Activated CD4-positive, CD25-positive, alpha-beta regulatory T cell treated with anti-CD3 and anti-CD28 coated beads, Interleukin-2, amount 50 U/mL, for 16 hours (primary cell): ENCODE results near the gene MSLN.
"Not testable (repeated sequence)": the region's sequence is repeated elsewhere in the genome, so short reads cannot be mapped to it uniquely, and the experiment has no call there.

Source experiments
- DNase-seq: peaks from one replicate; pipeline ENCODE4 v3.0.0-alpha.2; 2020; ENCODE audit warnings: low read depth, low spot score

Gene MSLN

DNA sequence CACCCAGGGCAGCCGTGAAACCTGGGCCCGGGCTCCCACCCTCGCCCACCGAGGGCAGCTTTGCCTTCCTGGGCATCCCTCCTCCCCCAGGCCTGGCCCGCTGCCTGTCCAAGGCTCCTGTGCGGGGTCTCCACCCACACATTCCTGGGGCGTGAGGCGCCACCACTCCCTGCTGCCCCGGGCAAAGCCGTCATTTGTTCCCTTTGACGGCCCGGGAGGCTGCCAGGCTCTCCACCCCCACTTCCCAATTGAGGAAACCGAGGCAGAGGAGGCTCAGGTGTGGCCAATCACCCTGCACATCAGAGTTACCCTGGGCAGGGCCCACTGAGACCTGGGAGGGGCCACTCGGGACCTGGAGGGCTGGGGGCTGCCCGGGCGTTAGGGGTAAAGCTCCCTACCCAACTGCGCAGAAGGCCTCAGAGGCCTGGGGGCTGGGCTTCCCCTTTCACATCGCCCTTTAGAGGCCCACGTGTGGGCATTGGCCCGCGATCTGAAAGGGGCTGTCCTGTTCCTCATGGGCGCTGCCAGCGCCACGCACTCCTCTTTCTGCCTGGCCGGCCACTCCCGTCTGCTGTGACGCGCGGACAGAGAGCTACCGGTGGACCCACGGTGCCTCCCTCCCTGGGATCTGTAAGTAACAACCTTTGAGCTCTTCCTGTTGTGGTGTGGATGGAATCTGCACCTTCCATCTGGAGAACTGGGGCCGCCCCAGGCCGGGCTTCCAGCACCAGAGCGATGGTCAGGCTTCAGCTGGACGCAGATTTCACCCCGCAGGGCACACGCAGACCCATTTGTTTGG lies at the start of gene MSLN:
TSS of gene MSLN (plus strand) at position 190 of the 799 bp plus-strand sequence. CDS start 1,947 bp downstream, outside the sequence.
- DNase-seq = no peak

DNA sequence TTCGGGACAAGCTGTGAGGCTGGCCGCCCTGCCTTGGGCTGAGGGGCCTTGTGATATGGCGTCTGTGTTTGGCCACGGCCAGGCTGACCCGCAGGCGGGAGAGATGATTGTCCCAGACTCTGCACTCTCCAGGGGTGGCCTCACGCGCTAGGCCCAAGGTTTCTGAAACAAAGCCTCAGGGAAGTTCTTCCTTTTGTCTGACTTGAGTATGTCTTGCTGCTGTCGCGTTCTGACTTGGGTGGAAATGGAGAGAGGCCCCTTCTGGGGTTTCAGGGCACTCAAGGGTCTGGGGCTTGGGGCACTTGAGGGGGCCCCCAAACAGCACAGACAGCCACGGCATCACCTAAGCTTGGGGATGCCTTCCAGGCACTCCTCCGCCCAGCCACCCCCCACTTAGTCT lies 49.5 kb upstream of the MSLN start:
- DNase-seq = no peak

DNA sequence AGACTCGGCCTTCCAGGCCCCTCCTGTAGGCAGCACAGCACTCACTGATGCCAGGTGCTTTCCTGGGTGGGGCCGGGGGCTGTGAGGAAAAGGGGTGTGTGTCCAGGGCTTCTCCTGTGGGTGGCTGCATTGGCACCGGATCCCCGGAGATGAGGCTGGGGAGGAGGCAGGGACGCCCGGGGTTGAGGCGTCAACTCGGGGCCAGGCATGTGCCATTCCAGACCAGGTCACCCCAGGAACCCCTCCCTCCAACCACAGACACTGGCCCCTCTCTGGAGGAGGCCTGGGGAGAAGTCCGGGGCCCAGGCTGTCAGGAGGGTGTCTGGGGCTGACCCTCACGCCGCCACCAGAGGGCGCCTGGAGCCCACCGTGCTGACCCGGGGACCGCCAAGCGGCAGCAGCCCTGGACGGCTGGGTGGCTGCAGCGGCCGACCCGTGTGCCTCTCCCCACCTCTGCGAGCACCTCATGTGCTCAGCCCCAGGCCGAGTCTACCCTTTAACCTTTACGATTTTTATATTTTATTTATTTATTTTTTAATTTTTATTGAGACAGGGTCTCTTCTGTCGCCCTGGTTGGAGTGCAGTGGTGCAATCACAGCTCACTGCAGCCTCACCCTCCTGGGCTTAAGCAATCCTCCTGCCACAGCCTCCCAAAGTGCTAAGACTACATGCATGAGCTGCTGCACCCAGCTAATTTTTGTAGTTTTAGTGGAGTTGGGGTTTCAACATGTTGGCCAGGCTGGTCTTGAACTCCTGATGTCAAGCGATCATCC lies 48.8 kb upstream of the MSLN start:
- DNase-seq = no peak

DNA sequence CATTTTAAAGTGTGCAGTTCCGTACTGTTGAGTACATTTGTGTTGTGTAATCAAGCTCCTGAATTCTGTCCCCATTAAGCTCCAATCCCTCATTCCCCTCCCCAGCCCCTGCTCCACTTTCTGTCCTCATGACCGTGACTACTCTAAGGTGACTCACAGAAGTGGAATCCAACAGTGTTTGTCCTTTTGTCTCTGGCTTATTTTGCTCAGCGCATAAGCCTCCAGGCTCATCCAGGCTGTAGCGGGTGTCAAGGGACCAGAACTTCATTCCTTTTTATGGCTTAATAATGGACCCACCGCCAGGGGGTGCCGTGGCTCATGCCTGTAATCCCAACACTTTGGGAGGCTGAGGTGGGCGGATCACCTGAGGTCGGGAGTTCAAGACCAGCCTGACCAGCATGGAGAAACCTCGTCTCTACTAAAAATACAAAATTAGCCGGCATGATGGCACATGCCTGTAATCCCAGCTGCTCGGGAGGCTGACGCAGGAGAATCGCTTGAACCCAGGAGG lies 47.7 kb upstream of the MSLN start:
- not testable (repeated sequence) for DNase-seq

DNA sequence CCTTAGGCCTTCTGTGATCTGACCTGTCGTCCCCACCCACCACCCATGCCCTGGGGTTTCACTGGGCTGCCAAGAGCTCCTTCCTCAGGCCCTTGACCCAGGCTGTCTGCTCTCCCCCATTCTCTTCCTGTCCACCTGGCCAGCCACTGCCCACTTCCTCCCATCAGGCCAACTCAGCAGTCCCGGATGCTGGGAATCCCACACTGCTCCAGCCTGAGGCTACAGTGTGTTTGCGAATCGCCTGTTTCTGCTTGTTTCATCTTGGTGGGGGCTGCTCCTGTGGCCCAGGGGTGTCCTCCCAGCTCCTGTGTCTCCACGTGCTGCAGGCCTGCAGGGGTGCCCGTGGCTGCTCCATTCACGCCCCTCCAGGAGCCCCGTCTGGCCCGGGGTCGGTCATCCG lies 46.5 kb upstream of the MSLN start:
- DNase-seq = no peak

DNA sequence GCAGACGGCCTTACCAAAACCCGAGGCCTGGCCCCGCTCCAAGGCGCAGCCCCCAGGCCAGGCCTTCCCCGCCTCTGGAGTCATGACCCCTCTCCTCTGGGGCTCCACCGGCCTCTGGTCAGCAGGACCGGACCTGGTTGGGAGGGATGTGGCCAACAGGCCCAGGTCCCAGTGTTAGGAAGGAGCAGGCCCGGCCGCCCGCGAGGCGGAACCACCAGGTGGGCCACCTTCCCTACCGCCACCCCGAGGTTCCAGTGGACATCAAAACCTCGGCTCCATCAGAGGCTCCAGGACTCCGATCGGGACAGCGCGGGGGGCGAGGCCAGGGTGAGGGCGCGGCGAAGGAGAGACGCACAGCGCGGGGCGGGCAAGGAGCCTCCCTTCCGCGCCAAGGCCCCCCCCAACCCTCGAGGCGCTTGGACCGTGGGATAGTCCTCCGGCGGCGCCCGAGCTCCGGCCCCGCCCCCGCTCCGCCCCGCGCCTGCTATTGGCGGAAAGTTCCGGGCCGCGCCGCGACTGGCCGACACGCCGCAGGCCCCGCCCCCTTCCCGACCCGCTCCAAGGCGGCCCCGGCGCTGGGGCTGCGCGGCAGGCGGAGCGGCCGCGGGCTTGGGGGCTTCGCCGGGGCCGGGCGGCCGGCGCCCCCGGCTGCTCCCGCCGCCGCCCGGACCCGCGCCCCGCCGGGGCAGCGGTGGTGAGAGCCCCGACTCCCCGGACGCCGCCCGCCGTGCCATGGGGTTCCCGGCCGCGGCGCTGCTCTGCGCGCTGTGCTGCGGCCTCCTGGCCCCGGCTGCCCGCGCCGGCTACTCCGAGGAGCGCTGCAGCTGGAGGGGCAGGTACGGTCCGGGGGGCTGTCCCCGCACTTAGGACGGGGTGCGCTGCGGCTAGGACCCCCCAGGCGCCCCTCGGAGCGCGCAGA lies 45.7 kb upstream of the MSLN start, which contains the start of gene METRN:
TSS of gene METRN (plus strand) at position 561 of the 919 bp plus-strand sequence. CDS start at position 733, 172 bp downstream.
- peak; percentile 77 for DNase-seq

DNA sequence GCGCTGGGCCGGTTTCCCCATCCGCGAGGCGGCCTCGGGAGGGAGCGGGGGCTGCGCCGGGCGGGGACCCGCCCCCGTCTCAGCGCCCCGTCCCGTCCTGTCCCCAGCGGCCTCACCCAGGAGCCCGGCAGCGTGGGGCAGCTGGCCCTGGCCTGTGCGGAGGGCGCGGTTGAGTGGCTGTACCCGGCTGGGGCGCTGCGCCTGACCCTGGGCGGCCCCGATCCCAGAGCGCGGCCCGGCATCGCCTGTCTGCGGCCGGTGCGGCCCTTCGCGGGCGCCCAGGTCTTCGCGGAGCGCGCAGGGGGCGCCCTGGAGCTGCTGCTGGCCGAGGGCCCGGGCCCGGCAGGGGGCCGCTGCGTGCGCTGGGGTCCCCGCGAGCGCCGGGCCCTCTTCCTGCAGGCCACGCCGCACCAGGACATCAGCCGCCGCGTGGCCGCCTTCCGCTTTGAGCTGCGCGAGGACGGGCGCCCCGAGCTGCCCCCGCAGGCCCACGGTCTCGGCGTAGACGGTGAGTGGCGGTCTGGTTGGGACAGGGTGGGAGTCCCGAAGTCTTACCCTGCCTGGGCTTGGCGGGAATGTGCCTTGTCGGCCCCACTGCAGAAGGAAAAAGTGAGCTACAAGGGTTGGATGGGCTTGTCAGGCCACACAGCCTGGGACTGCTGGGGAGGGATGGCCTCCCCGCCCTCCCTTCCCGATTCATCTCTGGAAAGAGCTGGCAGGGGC lies 44.9 kb upstream of the MSLN start:
- DNase-seq = no peak

DNA sequence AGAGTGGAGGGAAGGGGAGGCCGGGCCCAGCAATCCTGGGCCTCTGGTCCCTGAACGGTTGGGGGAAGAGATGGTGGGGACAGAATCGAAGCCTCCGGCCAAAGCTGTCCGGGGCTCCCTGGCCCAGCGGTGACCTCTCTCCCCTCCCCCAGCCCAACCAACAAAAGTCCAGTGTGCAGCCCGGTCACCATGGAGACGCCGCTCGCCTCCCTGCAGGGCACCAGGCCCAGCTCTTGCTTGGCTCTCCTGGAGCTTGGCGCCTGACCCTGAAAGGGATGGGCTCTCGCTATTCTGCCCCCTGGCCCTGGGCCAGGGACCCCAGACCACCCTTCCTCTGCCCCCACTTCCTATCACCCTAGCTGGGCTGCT lies 44.4 kb upstream of the MSLN start:
- no peak for DNase-seq

DNA sequence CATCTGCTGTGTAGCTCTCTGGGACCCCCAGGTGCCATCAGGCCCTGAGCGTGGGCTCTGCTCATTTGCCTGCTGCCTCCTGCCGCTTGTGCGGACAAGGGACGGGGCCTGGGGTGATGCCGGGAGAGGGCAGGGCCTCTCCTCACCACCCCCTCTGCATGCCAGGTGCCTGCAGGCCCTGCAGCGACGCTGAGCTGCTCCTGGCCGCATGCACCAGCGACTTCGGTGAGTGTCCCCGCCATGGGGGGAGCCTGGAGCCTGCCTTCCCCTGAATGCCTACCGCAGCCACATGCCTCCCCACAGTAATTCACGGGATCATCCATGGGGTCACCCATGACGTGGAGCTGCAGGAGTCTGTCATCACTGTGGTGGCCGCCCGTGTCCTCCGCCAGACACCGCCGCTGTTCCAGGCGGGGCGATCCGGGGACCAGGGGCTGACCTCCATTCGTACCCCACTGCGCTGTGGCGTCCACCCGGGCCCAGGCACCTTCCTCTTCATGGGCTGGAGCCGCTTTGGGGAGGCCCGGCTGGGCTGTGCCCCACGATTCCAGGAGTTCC lies 43.7 kb upstream of the MSLN start:
- no peak for DNase-seq

DNA sequence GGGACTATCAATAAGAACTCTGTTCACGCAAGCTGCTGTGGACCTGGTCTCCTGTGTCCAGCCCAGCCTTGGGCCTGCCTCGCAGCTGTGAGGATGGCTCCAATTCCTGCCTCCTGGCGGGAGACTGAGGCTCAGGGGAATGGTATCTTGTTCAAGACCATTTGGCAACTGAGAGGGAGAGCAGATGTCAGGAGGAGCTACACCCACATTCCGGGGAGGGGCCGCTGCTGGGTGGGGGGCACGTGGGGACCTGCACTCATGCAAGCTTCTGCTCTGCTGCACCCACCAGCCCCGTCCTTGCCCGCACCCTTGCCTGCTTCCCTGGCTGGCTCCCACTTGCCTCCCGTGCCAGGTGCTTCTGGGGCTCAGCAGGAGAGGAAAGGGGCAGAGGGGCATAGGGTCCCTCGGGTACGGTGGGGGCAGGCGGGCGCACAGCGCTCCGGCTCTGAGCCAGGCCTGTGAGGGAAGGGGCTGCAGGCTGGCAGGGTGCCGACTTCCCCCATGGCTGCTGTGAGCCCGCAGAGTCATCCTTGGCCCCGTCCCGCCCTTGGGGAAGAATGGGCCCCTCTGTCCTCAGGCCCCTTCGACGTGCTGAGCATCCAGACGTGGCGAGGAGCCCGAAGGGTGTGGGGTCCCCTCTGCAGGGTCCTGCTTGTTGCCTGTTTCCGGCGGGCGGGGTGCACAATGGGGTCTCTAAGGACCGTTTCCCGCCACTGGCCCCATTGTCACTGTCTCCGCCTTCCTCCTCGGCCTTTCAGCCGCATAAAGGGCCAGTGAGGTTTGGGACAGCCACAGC lies 42.9 kb upstream of the MSLN start:
- DNase-seq = no peak

DNA sequence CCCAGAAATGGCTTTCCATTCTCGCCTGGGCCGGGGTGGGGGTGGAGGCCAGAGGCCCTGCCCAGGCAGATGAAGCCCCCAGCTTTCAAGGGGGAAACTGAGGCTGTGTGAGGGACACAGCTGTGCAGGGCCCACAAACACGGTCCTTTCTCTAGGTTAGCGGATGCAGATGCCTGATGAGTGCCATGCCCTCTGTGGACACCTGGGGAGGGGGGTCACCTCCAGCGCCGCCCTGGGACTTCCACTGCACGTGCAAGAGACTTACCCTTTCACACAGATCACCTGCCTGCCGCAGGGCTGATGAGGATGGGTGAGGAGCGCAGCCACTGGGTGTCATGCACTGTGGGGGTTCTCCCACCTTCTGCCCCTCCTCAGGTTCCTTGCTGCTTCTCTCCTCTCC lies 42.1 kb upstream of the MSLN start:
- no peak for DNase-seq

DNA sequence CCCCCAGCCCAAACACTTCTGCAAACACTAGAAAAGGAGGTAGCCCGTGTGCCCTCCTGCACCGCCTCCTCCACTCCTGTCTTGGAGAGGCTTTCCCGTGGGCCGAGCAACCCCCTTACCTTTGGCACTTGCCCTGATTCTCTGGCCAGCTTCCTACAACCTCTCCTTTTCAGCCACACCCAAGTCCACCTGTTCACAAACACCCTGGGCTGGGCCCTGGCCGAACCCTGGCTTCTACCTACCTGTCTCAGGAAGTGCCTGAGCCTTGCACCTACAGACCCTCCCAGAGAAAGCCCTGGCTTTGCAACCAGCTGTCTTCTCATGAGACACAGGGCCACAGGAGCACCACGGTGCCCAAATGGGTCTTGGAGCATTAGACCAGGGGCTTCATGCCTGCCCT lies 41.6 kb upstream of the MSLN start:
- DNase-seq = no peak

DNA sequence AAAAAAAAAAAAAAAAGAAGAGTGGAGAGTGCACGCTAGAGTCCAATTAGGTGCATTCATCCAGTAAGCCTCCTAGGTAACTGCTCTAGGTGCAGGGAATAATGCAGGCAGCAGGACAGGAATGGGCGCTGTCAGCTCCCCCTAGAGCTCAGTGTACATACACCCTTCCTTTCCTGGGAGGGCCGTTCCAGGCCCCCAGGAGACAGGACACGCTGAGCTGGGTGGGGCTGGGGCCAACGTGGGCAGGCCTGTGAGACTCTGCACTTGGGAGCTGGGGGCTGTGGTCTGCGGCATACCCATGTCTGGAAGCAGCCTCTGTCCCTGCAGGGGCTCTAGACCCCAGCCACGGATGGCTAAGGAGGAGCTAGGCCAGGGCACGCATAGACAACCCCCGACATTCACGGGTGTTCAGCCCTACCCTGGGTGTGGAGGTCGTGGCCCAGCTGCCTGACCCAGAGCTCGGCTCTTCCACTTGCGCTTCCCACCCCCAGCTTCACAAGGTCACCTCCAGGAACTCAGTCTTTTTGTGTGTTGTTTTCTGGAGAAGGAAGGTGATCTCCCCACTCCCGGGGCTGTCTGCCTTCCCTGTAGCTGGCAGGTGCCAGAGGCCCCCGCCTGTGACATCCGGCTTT lies 40.6 kb upstream of the MSLN start:
- DNase-seq = no peak

DNA sequence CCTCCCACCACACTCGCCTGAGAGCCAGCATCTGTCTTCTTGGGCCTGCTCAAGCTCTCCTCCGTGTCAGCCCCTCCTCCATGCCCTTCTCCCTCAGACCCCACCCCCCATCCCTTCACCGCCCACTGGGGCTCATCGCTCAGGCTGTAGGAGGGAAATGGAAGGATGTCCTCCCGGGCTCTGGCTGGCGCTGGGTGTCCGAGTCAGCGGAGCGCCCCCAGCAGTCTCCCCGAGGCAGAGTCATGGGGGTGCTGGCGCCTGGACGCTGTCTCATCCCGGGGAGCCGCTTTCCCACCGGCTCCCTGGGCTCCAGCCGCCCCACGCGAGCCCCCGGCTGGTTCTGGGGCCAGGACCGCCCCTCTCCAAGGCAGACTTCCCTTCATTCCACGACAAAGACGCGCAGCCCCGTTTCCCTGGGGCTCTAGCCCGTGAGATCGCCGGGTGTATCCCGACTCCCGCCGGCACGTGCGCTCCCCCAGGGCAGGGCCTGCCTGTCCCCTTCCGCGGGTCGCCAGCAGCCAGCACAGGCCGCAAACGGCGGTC lies 40.0 kb upstream of the MSLN start:
- DNase-seq = no peak

DNA sequence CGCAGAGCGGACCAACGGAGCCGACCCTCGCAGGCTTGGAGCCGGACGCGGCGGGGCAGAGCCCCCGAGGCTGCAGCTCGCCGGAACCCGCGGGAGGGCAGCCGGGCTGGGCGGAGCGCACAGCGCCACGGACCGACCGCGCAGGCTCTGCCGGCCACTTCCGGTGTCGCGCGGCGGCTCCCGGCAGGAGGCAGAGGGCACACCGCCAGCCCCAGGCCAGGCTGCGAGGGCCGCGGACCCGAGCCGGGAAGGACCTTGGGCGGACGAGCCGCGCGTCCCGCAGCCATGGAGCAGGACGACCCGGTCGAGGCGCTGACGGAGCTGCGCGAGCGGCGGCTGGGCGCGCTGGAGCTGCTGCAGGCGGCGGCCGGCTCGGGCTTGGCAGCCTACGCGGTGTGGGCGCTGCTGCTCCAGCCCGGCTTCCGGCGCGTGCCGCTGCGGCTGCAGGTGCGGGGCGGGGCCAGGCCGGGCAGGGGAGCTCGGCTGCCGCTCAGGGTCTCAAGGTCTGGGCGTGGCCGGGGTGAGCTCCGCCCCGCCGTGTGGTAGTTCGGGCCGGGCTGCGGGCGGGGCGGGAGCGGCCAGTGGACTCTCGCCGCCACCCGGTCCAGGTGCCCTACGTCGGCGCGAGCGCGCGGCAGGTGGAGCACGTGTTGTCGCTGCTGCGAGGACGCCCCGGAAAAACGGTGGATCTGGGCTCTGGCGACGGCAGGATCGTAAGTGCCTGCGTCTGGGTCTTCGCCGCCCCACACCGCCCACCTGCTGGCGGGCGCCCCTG lies 39.4 kb upstream of the MSLN start, which contains the start of gene ANTKMT:
TSS of gene ANTKMT (plus strand) at position 157 of the 775 bp plus-strand sequence. CDS start at position 286, 129 bp downstream.
- peak; percentile 44 for DNase-seq

DNA sequence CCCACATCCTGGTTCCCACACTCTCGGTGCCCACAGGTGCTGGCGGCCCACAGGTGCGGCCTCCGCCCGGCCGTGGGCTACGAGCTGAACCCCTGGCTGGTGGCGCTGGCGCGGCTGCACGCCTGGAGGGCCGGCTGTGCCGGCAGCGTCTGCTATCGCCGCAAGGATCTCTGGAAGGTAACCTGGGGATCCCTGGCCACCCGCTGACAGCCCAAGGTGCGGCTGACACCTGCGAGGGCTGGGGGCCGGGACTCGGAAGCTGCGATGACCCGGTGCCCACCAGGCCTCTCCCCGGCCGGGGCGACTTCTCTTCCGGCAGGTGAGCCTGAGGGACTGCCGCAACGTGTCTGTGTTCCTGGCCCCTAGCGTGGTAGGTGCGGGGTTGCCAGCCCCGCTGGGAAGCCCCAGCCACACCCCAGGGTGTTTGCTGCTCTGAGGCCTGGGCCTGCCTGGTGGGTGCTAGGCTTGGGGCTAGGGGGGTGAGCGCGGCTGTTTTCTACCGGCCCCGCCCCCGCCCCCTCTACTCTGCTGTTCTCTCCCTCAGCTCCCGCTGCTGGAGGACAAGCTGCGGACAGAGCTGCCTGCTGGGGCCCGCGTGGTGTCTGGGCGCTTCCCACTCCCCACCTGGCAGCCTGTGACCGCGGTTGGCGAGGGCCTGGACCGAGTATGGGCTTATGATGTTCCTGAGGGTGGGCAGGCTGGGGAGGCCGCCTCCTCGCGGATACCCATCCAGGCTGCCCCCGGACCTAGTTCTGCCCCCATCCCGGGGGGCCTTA lies 38.6 kb upstream of the MSLN start:
- DNase-seq = no peak
